Measurements from ENCODE around the gene SAP30.

The SAP30 gene

DNA sequence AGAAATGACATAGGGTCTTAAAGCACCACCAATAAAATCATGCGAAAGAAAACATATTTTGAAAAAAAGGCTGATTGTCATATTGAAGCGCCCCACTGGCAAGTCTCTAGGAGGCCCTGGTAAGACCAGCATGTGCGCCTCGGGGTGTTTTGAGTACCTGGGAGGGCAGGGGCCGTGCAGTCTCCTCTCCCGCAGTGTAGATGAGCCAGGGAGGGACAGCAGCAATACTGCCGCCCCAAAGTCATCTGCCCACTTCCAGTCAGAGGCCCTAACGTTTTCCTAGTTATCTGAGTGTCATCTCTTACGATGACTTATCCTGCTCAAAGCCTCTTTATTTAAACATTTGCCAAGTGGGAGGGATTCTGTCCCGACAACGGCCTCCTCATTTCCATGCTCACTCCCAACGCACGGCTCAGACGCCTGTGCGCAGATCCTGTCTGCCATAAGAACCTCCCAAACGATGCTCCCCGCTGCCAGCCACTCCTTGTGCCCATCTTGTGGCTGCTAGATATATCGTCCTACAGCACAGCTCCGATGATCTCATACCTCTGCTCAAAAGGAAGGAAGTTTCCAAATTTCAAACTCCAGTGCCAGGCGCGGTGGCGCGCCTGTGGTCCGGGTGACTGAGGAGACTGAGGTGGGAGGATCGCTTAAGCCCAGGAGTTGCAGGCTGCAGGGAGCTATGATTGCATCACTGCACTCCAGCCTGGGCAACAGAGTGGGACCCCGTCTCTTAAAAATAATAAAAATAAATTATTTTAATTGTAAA is 45.3 kb downstream of the SAP30 start:
- no peak for DNase-seq (ENCODE audit: low read depth)

DNA sequence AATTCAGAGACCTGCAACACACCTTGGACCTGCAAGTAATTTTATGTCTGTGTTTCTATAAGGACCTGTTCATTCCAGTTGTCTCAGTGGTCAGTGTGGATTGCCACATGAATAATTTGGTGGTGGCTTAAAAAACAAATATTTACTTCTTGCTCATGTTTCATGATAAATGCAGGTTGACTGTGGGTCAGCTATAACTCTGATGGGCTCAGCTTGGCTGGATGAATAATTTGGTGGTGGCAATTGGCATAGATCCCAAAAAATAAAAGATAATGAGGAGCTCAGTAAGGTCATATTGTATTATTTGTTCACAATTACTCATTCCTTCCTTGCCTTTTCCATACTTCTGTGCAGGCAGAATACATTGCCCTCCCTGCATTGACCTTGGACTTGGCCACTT is 47.1 kb downstream of the SAP30 start:
- no peak for DNase-seq (ENCODE audit: low read depth)

DNA sequence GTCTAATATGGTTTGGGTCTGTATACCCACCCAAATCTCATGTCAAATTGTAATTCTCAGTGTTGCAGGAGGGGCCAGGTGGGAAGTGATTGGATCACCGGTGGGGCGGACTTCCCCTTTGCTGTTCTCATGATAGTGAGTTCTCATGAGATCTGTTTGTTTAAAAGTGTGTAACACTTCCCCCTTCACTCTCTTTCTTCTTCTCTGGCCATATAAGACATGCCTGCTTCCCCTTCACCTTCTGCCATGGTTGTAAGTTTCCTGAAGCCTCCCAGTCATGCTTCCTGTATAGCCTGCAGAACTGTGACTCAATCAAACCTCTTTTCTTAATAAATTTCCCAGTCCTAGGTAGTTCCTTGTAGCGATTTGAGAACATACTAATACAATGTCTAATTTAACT is 47.9 kb downstream of the SAP30 start:
- no peak for DNase-seq (ENCODE audit: low read depth)

DNA sequence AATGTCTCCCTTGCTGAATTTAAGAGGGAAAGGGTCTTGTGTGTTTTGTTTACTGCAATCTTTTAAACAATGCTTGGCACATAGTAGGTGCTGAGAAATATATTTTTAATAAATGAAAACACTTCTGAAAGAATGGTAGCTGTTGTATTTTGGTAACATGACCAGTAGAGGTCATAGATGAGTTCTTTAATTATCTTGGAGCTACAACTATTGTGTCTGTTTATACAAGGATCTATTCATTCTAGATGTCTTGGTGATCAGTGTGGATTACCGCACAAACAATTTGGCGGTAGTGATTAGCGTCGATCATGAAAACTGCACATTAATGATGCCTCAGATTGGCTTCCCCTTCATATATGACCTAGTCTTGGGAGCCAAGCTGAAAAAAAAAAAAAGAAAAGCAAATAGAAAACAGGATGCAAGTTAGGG is 49.6 kb downstream of the SAP30 start:
- no peak for DNase-seq (ENCODE audit: low read depth)

DNA sequence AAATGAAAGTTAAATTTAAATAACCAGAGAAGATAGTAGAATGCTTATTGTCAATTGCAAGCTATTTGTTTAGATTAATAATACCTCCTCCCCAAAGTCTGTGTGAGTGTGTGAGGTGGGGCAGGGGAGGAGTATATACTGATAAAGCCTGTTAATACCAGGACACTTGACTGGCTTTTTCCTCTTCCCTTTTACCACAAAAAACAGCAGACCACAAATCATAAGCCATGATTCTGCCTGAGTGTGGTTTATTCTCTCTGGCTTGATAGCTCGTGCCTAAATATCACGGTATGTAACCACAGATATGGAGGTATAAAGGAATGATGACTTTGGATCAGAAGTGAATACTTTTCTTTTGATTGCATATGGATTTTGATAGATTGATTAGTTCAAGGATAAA is 50.0 kb downstream of the SAP30 start:
- DNase-seq (ENCODE audit: low read depth) = no peak

DNA sequence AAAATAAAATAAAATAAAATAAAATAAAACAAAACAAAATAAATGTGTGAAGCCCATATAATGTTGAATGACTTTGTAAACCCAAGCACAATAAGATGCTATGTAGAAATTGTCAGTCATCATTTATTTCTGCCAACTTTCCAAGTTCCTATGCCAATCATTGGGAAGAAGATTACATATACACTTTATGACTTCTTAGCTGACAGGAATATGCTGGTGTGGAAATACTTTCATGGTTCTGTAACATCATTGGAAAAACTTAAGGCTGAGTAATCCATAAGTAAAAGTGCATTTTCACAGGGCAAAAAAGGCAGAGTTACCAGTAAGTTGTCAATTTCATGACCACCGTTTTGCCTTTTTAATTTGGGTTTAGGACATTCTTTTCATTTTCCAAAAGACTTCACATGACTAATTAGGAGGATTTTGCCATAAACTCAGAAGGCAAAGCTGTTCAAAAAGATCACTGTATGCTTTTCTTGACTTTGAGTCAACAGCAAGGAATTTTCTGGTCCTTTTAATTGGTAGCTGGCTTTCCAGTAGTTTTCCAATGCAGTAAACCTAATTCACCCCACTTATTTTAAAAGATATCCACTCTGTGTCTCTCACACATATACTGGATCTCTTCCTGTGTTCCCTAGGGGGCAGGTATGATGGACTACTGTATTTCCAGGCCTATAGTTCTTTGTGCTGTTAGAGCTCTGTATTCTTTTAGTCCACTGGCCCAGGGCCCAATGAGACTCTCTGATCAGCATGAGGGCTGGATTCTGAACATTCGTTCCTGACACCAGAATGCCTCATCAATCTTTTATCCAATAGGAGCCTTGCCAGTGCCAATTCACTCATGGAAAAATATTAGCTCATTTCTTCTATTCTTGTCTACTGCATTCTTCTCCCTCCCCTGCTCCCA is 54.4 kb downstream of the SAP30 start:
- DNase-seq (ENCODE audit: low read depth) = no peak

DNA sequence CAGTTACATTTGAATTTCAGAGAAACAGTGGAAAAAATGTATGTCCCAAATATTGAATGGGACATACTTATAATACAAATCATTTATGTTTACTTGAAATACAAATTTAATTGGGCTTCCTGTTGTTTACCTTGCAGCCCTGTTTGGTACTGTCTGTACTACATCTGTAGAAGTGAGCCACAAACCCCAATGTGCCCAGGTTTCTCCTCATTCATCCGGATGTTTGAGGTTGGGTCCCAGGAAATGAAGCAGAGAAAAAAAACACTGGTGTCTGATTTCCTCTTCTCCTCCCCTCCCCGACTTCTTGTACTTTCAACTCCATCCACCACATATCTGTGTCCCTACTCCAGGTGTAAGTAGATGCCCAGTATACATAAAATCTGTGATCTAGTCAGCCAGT is 55.3 kb downstream of the SAP30 start:
- DNase-seq (ENCODE audit: low read depth) = no peak
